H1 (cell line): ENCODE results near the gene TOP2A.

Source experiments
- CREB1 ChIP-seq: IDR thresholded peaks from 2 replicates; pipeline ENCODE4 v1.6.1; 2012; ENCODE audit warnings: inconsistent platforms
- CTCF ChIP-seq, 3 experiments: IDR thresholded peaks; 1 replicate in 2 of 3; 2 replicates in 1 of 3; pipeline versions ENCODE4 v1.5.1 to v1.6.1; 2011; ENCODE audit warnings: low read length in 3 of 3, mild to moderate bottlenecking in 3 of 3, inconsistent platforms in 2 of 3, low read depth in 1 of 3, moderate library complexity in 1 of 3; ENCODE audit not compliant: insufficient read depth in 1 of 3; ENCODE audit errors: control extremely low read depth in 1 of 3
- EZH2 ChIP-seq: fragments of 200-600 bp; sonication (generic); IDR thresholded peaks from 2 replicates; pipeline ENCODE4 v1.7.1; 2012; ENCODE audit warnings: low read depth, mild to moderate bottlenecking, moderate library complexity, low read length, inconsistent platforms; ENCODE audit not compliant: severe bottlenecking
- GTF2F1 ChIP-seq: IDR thresholded peaks from 2 replicates; pipeline ENCODE4 v1.6.1; 2012; ENCODE audit warnings: low read depth, low read length, improper control_type of control experiment, borderline replicate concordance
- RFX5 ChIP-seq: IDR thresholded peaks from 2 replicates; pipeline ENCODE4 v1.6.1; 2011; ENCODE audit warnings: low read depth, low read length, improper control_type of control experiment, borderline replicate concordance
- SP4 ChIP-seq: IDR thresholded peaks from 2 replicates; pipeline ENCODE4 v1.6.1; 2012; ENCODE audit warnings: low read length, inconsistent platforms

GRCh38 chr17:40348136-40348504, 69.6 kb downstream of the TOP2A start:
- TF ChIP-seq CREB1 = no peak
- TF ChIP-seq SP4 = no peak
- no peak for TF ChIP-seq EZH2
- no peak for TF ChIP-seq RFX5
- TF ChIP-seq CTCF (IDR thresholded peaks at IDR 0.05; ENCODE audit: control extremely low read depth in 1 of 3, insufficient read depth in 1 of 3, low read depth in 1 of 3, low read length in 3 of 3) = no peak
- no peak for TF ChIP-seq GTF2F1
